HepG2 (cell line): ENCODE results near the gene SAA4. TPM values are rescaled to one million over a fixed set of nuclear protein-coding genes. Genes with fewer than 3 reads are reported as not detected.

ENCODE experiments used
- ARID3A ChIP-seq: IDR thresholded peaks from 2 replicates; pipeline ENCODE4 v1.6.1; 2012; ENCODE audit warnings: low read depth, low read length, improper control_type of control experiment
- EHMT2 ChIP-seq: fragments of 200-600 bp; sonication (generic); IDR thresholded peaks from 2 replicates; pipeline ENCODE4 v1.7.0; 2017; ENCODE audit warnings: antibody characterized with exemption, low read depth, low read length, borderline replicate concordance
- EP300 ChIP-seq, 3 experiments: sonication (generic) in 1 of 3; formaldehyde crosslinking in 1 of 3; IDR thresholded peaks; 2 replicates each; pipeline versions ENCODE4 v1.5.1 to v1.6.1; 2011 to 2020; ENCODE audit warnings: low read depth in 2 of 3, low read length in 2 of 3, borderline replicate concordance in 1 of 3, improper control_type of control experiment in 1 of 3, mild to moderate bottlenecking in 1 of 3, missing genetic modification reagents in 1 of 3, moderate library complexity in 1 of 3
- HOMEZ ChIP-seq: IDR thresholded peaks from 2 replicates; pipeline ENCODE4 v1.6.1; 2016; ENCODE audit warnings: low read depth
- HOXA5 ChIP-seq: sonication (generic); formaldehyde crosslinking; IDR thresholded peaks from 2 replicates; pipeline ENCODE4 v1.4.0; 2020; ENCODE audit warnings: missing genetic modification reagents
- IKZF5 ChIP-seq: IDR thresholded peaks from 2 replicates; pipeline ENCODE4 v1.6.1; 2018; ENCODE audit warnings: missing genetic modification reagents, mild to moderate bottlenecking, missing compliant biosample characterization
- KDM5A ChIP-seq: fragments of 200-600 bp; sonication (generic); IDR thresholded peaks from 2 replicates; pipeline ENCODE4 v1.7.0; 2018; ENCODE audit warnings: antibody characterized with exemption, mild to moderate bottlenecking, low read length, borderline replicate concordance
- KLF12 ChIP-seq: sonication (generic); formaldehyde crosslinking; IDR thresholded peaks from 2 replicates; pipeline ENCODE4 v1.4.0; 2020; ENCODE audit warnings: missing genetic modification reagents, borderline replicate concordance
- MED1 ChIP-seq: sonication (generic); formaldehyde crosslinking; IDR thresholded peaks from 2 replicates; pipeline ENCODE4 v1.4.0; 2020; ENCODE audit warnings: missing genetic modification reagents
- MEIS2 ChIP-seq: sonication (generic); formaldehyde crosslinking; IDR thresholded peaks from 2 replicates; pipeline ENCODE4 v1.9.0; 2021; ENCODE audit warnings: mild to moderate bottlenecking, missing genetic modification reagents
- MXI1 ChIP-seq: IDR thresholded peaks from 3 replicates; pipeline ENCODE4 v1.6.1; 2012; ENCODE audit warnings: low read depth, low read length, inconsistent platforms, borderline replicate concordance
- PHF8 ChIP-seq: sonication (generic); formaldehyde crosslinking; IDR thresholded peaks from 2 replicates; pipeline ENCODE4 v1.5.0; 2020; ENCODE audit warnings: missing genetic modification reagents
- PLSCR1 ChIP-seq: sonication (generic); formaldehyde crosslinking; IDR thresholded peaks from 2 replicates; pipeline ENCODE4 v1.5.0; 2020; ENCODE audit warnings: missing genetic modification reagents, mild to moderate bottlenecking, borderline replicate concordance
- RCOR2 ChIP-seq: IDR thresholded peaks from 2 replicates; pipeline ENCODE4 v1.6.1; 2016; ENCODE audit warnings: missing biosample characterization, missing genetic modification reagents
- RFXAP ChIP-seq: sonication (generic); formaldehyde crosslinking; IDR thresholded peaks from 2 replicates; pipeline ENCODE4 v1.4.0; 2020; ENCODE audit warnings: missing genetic modification reagents, borderline replicate concordance
- SCMH1 ChIP-seq: sonication (generic); formaldehyde crosslinking; IDR thresholded peaks from 2 replicates; pipeline ENCODE4 v1.9.0; 2021; ENCODE audit warnings: missing genetic modification reagents, mild to moderate bottlenecking, borderline replicate concordance
- TEAD3 ChIP-seq: optimal IDR thresholded peaks from 2 replicates; pipeline ENCODE3; 2016; ENCODE audit warnings: borderline replicate concordance
- ZFP1 ChIP-seq: IDR thresholded peaks from 2 replicates; pipeline ENCODE4 v1.6.1; 2016
- ZMYM2 ChIP-seq: sonication (generic); formaldehyde crosslinking; IDR thresholded peaks from 2 replicates; pipeline ENCODE4 v1.8.0; 2022; ENCODE audit warnings: mild to moderate bottlenecking, missing genetic modification reagents
- ZNF263 ChIP-seq: sonication (generic); formaldehyde crosslinking; IDR thresholded peaks from 2 replicates; pipeline ENCODE4 v1.4.0; 2020; ENCODE audit warnings: missing genetic modification reagents
- ZNF264 ChIP-seq: sonication (generic); formaldehyde crosslinking; IDR thresholded peaks from 2 replicates; pipeline ENCODE4 v1.4.0; 2020; ENCODE audit warnings: missing genetic modification reagents
- ZNF878 ChIP-seq: sonication (generic); formaldehyde crosslinking; IDR thresholded peaks from 2 replicates; pipeline ENCODE4 v1.8.1; 2023; ENCODE audit warnings: mild to moderate bottlenecking, missing genetic modification reagents, moderate library complexity
- ZSCAN9 ChIP-seq: IDR thresholded peaks from 2 replicates; pipeline ENCODE4 v1.6.1; 2016; ENCODE audit warnings: borderline replicate concordance
- polyA plus RNA-seq, 8 experiments: library from polyadenylated mRNA; depleted of rRNA in 3 of 8; stranded (reverse) in 7 of 8; unstranded in 1 of 8; fragments of >200 nt; fragmentation: Illumina TruSeq in 4 of 8; extraction: Trizol in 4 of 8; gene quantifications; 2 replicates each; pipeline versions ENCODE4 v1.2.1 to v1.2.3, GENCODE V29; 2011 to 2016; ENCODE audit warnings: low read depth in 4 of 8, missing spikeins in 1 of 8, mixed read lengths in 1 of 8; ENCODE audit not compliant: insufficient read depth in 1 of 8
- total RNA-seq, 5 experiments: library from RNA; depleted of rRNA; stranded (reverse); fragments of >200 nt; fragmentation: Illumina TruSeq; extraction: Trizol; gene quantifications; 2 replicates each; pipeline ENCODE4 v1.2.3, GENCODE V29; 2016; ENCODE audit warnings: low read depth in 1 of 5

The SAA4 gene
- total and polyA plus RNA-seq, 2 of the 13 experiments (the other 11 are each of a cell fraction or from before 2014, with no cell fraction given) = 53.4 to 253 TPM

GRCh38 chr11:18223591-18224387 is 12.8 kb downstream of the SAA4 start (continued):
- TF ChIP-seq HOMEZ = peak; percentile 93; the same call in 1 of the 2 replicates
- peak; percentile 88 for TF ChIP-seq TEAD3 (CRISPR knock-in tag)
- peak; percentile 31; the same call in 1 of the 2 replicates for TF ChIP-seq KDM5A
- TF ChIP-seq ZSCAN9 (CRISPR knock-in tag) = peak; percentile 62; the same call in 1 of the 2 replicates
- 0 out of 3 replicates have a peak, but pooled peaks have one; percentile 50 for TF ChIP-seq MXI1
- TF ChIP-seq ZFP1 (CRISPR knock-in tag) = peak; percentile 87; the same call in 1 of the 2 replicates
- TF ChIP-seq KLF12 (CRISPR knock-in tag) = 0 out of 2 replicates have a peak, but pooled peaks have one; percentile 22
- 0 out of 2 replicates have a peak, but pooled peaks have one; percentile 54 for TF ChIP-seq RFXAP (CRISPR knock-in tag)
- TF ChIP-seq ZNF263 = no peak; the same call in 1 of the 2 replicates
- TF ChIP-seq IKZF5 (CRISPR knock-in tag) = peak; percentile 67; the same call in 1 of the 2 replicates
- TF ChIP-seq EP300 (IDR thresholded peaks at IDR 0.05; ENCODE audit: low read depth in 2 of 2, low read length in 2 of 2) = peak in 1 of 2 experiments; percentile 91; a peak in 2 of 4 replicates
- TF ChIP-seq EP300 (CRISPR knock-in tag; IDR thresholded peaks at IDR 0.05; ENCODE audit: borderline replicate concordance) = peak; percentile 48; the same call in 1 of the 2 replicates
- no peak for TF ChIP-seq SCMH1 (CRISPR knock-in tag)
- peak; percentile 26; the same call in 1 of the 2 replicates for TF ChIP-seq PHF8 (CRISPR knock-in tag)
- TF ChIP-seq ZNF878 = peak; percentile 67; the same call in 1 of the 2 replicates
- peak; percentile 84 for TF ChIP-seq HOXA5 (CRISPR knock-in tag)
- TF ChIP-seq EHMT2 = peak; percentile 96; the same call in 1 of the 2 replicates
- TF ChIP-seq RCOR2 (CRISPR knock-in tag) = peak; percentile 95
- peak; percentile 80; the same call in 1 of the 2 replicates for TF ChIP-seq ZNF264 (CRISPR knock-in tag)
- 0 out of 2 replicates have a peak, but pooled peaks have one; percentile 41 for TF ChIP-seq MEIS2 (CRISPR knock-in tag)
- TF ChIP-seq PLSCR1 (CRISPR knock-in tag) = no peak
- peak; percentile 93 for TF ChIP-seq MED1
- TF ChIP-seq ZMYM2 (CRISPR knock-in tag) = peak; percentile 87
- peak; percentile 52 for TF ChIP-seq ARID3A
